Measurements from ENCODE around the gene PRTG.

DNA sequence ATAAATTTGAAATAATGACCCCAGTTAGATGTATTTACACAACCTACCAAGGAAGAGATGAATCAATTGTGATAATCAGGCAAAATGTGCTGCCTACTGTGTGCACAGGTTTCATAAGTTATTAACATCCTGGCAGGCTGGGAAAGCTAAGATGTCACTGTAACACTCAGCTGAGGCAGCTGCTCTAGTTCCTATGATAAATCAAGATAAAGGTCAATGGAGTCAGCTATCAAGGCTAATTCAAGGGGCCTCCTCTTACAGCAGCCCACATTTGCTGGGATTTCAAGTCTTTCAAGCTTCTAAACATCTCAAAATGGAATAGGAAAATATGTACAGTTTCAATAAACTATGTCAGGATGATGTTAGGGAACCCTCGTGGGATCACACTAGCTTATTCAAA lies 84.1 kb downstream of the PRTG start:
- TF ChIP-seq YY1 (IDR thresholded peaks at IDR 0.05; ENCODE audit: low read depth) = no peak
- TF ChIP-seq, protein P1, sequence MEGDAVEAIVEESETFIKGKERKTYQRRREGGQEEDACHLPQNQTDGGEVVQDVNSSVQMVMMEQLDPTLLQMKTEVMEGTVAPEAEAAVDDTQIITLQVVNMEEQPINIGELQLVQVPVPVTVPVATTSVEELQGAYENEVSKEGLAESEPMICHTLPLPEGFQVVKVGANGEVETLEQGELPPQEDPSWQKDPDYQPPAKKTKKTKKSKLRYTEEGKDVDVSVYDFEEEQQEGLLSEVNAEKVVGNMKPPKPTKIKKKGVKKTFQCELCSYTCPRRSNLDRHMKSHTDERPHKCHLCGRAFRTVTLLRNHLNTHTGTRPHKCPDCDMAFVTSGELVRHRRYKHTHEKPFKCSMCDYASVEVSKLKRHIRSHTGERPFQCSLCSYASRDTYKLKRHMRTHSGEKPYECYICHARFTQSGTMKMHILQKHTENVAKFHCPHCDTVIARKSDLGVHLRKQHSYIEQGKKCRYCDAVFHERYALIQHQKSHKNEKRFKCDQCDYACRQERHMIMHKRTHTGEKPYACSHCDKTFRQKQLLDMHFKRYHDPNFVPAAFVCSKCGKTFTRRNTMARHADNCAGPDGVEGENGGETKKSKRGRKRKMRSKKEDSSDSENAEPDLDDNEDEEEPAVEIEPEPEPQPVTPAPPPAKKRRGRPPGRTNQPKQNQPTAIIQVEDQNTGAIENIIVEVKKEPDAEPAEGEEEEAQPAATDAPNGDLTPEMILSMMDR (IDR thresholded peaks at IDR 0.05) = no peak
- no peak for TF ChIP-seq FOXJ3 (CRISPR knock-in tag; IDR thresholded peaks at IDR 0.05)
- TF ChIP-seq POLR2AphosphoS5 (IDR thresholded peaks at IDR 0.05; ENCODE audit: low read depth, low read length) = no peak
- no peak for TF ChIP-seq EP300 (IDR thresholded peaks at IDR 0.05; ENCODE audit: borderline replicate concordance in 1 of 2, low read depth in 1 of 2, low read length in 1 of 2)
- TF ChIP-seq, protein P2, sequence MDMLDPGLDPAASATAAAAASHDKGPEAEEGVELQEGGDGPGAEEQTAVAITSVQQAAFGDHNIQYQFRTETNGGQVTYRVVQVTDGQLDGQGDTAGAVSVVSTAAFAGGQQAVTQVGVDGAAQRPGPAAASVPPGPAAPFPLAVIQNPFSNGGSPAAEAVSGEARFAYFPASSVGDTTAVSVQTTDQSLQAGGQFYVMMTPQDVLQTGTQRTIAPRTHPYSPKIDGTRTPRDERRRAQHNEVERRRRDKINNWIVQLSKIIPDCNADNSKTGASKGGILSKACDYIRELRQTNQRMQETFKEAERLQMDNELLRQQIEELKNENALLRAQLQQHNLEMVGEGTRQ (IDR thresholded peaks at IDR 0.05; ENCODE audit: borderline replicate concordance, low read depth, low read length) = no peak
- TF ChIP-seq, protein P3, sequence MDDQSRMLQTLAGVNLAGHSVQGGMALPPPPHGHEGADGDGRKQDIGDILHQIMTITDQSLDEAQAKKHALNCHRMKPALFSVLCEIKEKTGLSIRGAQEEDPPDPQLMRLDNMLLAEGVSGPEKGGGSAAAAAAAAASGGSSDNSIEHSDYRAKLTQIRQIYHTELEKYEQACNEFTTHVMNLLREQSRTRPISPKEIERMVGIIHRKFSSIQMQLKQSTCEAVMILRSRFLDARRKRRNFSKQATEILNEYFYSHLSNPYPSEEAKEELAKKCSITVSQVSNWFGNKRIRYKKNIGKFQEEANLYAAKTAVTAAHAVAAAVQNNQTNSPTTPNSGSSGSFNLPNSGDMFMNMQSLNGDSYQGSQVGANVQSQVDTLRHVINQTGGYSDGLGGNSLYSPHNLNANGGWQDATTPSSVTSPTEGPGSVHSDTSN (IDR thresholded peaks at IDR 0.05) = no peak

Measured in SK-N-SH (cell line).